GM19238 (cell line): ENCODE data around the gene SLC35A3.
"Not testable (repeated sequence)": the region's sequence is repeated elsewhere in the genome, so short reads cannot be mapped to it uniquely, and the experiment has no call there.

Experiments used
- DNase-seq: peaks from one replicate; pipeline ENCODE4 v3.0.0; 2011; ENCODE audit warnings: low spot score; ENCODE audit not compliant: insufficient read length

Gene SLC35A3

GRCh38 chr1:99972066-99972465, 2.3 kb downstream of the SLC35A3 start:
- DNase-seq, result not testable (repeated sequence)

- no peak for DNase-seq
Measured at GRCh38 chr1:99975529-99975928, 5.7 kb downstream of the SLC35A3 start.

GRCh38 chr1:99977326-99977725, 7.5 kb downstream of the SLC35A3 start:
- not testable (repeated sequence) for DNase-seq

GRCh38 chr1:99978218-99978617, 8.4 kb downstream of the SLC35A3 start:
- no peak for DNase-seq

- no peak for DNase-seq
Measured at GRCh38 chr1:99979091-99979490, 9.3 kb downstream of the SLC35A3 start.

GRCh38 chr1:99980928-99981327, 11.1 kb downstream of the SLC35A3 start:
- DNase-seq, result no peak

GRCh38 chr1:99986656-99987225, 16.9 kb downstream of the SLC35A3 start:
- DNase-seq, result no peak

GRCh38 chr1:99988210-99988765, 18.5 kb downstream of the SLC35A3 start:
- DNase-seq, result no peak

GRCh38 chr1:99992044-99992722, 22.4 kb downstream of the SLC35A3 start:
- DNase-seq, result no peak

- no peak for DNase-seq
Measured at GRCh38 chr1:99992760-99993467, 23.1 kb downstream of the SLC35A3 start.

GRCh38 chr1:99993468-99993845, 23.7 kb downstream of the SLC35A3 start:
- DNase-seq, result no peak

GRCh38 chr1:99994496-99994895, 24.7 kb downstream of the SLC35A3 start:
- DNase-seq, result no peak

- no peak for DNase-seq
Measured at GRCh38 chr1:99996951-99997350, 27.2 kb downstream of the SLC35A3 start.

GRCh38 chr1:100001462-100001861, 31.7 kb downstream of the SLC35A3 start:
- no peak for DNase-seq

- DNase-seq, result no peak
Measured at GRCh38 chr1:100005424-100005823, 35.6 kb downstream of the SLC35A3 start.

- no peak for DNase-seq
Measured at GRCh38 chr1:100006688-100007087, 36.9 kb downstream of the SLC35A3 start.

- no peak for DNase-seq
Measured at GRCh38 chr1:100009458-100009857, 39.7 kb downstream of the SLC35A3 start.

GRCh38 chr1:100010804-100011203, 41.0 kb downstream of the SLC35A3 start:
- DNase-seq, result no peak

- DNase-seq, result no peak
Measured at GRCh38 chr1:100019220-100019619, 49.4 kb downstream of the SLC35A3 start.

GRCh38 chr1:100023482-100023881, 53.7 kb downstream of the SLC35A3 start:
- no peak for DNase-seq

GRCh38 chr1:100027212-100027611, 57.4 kb downstream of the SLC35A3 start:
- DNase-seq, result no peak

- no peak for DNase-seq
Measured at GRCh38 chr1:100028765-100029164, 59.0 kb downstream of the SLC35A3 start.
